ENCODE results near the gene SCN7A.

Gene SCN7A

GRCh38 chr2:166357068-166357949 is 136.7 kb downstream of the SCN7A start:
- H3K4me3 ChIP-seq (ENCODE audit: low read depth, low read length): no peak overlapping the region
- no peak for DNase-seq (ENCODE audit: low read depth)
- TF ChIP-seq, protein P1, sequence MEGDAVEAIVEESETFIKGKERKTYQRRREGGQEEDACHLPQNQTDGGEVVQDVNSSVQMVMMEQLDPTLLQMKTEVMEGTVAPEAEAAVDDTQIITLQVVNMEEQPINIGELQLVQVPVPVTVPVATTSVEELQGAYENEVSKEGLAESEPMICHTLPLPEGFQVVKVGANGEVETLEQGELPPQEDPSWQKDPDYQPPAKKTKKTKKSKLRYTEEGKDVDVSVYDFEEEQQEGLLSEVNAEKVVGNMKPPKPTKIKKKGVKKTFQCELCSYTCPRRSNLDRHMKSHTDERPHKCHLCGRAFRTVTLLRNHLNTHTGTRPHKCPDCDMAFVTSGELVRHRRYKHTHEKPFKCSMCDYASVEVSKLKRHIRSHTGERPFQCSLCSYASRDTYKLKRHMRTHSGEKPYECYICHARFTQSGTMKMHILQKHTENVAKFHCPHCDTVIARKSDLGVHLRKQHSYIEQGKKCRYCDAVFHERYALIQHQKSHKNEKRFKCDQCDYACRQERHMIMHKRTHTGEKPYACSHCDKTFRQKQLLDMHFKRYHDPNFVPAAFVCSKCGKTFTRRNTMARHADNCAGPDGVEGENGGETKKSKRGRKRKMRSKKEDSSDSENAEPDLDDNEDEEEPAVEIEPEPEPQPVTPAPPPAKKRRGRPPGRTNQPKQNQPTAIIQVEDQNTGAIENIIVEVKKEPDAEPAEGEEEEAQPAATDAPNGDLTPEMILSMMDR (conservative IDR thresholded peaks at IDR 0.05; ENCODE audit: low read depth, low read length): no peak

Measured in choroid plexus epithelial cell (primary cell).